GM18517 (cell line): Measurements from ENCODE around the gene WASHC1.
"Not testable (repeated sequence)": the region's sequence is repeated elsewhere in the genome, so short reads cannot be mapped to it uniquely, and the experiment has no call there.

Experiments
- ATAC-seq: cut with Tn5 transposase; IDR thresholded peaks from one replicate; pipeline ENCODE4 v1.9.1; 2021; ENCODE audit warnings: mild to moderate bottlenecking, moderate library complexity; ENCODE audit not compliant: unreplicated experiment

The WASHC1 gene

DNA sequence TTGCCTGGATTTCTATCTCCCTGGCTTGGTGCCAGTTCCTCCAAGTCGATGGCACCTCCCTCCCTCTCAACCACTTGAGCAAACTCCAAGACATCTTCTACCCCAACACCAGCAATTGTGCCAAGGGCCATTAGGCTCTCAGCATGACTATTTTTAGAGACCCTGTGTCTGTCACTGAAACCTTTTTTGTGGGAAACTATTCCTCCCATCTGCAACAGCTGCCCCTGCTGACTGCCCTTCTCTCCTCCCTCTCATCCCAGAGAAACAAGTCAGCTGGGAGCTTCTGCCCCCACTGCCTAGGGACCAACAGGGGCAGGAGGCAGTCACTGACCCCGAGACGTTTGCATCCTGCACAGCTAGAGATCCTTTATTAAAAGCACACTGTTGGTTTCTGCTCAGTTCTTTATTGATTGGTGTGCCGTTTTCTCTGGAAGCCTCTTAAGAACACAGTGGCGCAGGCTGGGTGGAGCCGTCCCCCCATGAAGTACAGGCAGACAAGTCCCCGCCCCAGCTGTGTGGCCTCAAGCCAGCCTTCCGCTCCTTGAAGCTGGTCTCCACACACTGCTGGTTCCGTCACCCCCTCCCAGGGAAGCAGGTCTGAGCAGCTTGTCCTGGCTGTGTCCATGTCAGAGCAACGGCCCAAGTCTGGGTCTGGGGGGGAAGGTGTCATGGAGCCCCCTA is 15.0 kb downstream of the WASHC1 start:
- ATAC-seq = not testable (repeated sequence)

DNA sequence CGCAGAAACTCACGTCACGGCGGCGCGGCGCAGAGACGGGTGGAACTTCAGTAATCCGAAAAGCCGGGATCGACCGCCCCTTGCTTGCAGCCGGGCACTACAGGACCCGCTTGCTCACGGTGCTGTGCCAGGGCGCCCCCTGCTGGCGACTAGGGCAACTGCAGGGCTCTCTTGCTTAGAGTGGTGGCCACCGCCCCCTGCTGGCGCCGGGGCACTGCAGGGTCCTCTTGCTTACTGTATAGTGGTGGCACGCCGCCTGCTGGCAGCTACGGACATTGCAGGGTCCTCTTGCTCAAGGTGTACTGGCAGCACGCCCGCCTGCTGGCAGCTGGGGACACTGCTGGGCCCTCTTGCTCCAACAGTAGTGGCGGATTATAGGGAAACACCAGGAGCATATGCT is 18.1 kb downstream of the WASHC1 start:
- ATAC-seq = not testable (repeated sequence)

- ATAC-seq = not testable (repeated sequence)
Measured at GRCh38 chr9:10653-11053, 18.6 kb downstream of the WASHC1 start.

- ATAC-seq = not testable (repeated sequence)
Measured at GRCh38 chr9:10207-10606, 19.0 kb downstream of the WASHC1 start.
